ENCODE measurements around the gene ZNF780B. TPM values are rescaled to one million over a fixed set of nuclear protein-coding genes. Genes with fewer than 3 reads are reported as not detected.

ZNF780B gene
- total RNA-seq, 1 experiment from 2014 or later, result 31.9 TPM

DNA sequence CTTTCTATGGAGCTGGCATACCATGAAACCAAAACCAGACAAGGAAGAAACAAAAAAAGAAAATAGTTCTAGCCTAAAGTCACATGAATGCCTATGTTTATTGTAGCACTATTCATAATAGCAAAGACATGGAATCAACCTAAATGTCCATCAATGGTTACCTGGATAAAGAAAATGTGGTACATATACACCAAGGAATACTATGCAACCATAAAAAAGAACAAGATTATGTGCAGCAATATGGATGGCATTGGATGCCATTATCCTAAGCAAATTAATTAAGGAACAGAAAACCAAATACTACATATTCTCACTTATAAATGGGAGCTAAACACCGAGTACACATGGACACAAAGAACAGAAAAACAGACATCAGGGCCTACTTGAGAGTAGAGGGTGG is 24.3 kb upstream of the ZNF780B start:
- TF ChIP-seq, protein P1, sequence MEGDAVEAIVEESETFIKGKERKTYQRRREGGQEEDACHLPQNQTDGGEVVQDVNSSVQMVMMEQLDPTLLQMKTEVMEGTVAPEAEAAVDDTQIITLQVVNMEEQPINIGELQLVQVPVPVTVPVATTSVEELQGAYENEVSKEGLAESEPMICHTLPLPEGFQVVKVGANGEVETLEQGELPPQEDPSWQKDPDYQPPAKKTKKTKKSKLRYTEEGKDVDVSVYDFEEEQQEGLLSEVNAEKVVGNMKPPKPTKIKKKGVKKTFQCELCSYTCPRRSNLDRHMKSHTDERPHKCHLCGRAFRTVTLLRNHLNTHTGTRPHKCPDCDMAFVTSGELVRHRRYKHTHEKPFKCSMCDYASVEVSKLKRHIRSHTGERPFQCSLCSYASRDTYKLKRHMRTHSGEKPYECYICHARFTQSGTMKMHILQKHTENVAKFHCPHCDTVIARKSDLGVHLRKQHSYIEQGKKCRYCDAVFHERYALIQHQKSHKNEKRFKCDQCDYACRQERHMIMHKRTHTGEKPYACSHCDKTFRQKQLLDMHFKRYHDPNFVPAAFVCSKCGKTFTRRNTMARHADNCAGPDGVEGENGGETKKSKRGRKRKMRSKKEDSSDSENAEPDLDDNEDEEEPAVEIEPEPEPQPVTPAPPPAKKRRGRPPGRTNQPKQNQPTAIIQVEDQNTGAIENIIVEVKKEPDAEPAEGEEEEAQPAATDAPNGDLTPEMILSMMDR (conservative IDR thresholded peaks at IDR 0.05), result no peak
- H2BK20ac ChIP-seq (ENCODE audit: low read depth, low read length, poor library complexity, severe bottlenecking), result no peak overlapping the region
- H2BK15ac ChIP-seq (ENCODE audit: low read depth, low read length), result no peak overlapping the region

More for the DNA sequence above, 24.3 kb upstream of the ZNF780B start:
- Histone ChIP-seq H4K5ac (ENCODE audit: insufficient read length, low read depth, low read length) (no peak overlapping the region), H3K27me3 (ENCODE audit: insufficient read depth, low read length) (no peaks in the 10 kb centered on the region), H3T11ph (ENCODE audit: low read length) (no peak overlapping the region), H3K4me2 (ENCODE audit: insufficient read depth, insufficient read length, low read length) (no peak overlapping the region), H3K27ac (ENCODE audit: insufficient read length, low read depth, low read length) (no peak overlapping the region), H3K4me1 (ENCODE audit: insufficient read depth, low read length) (no peaks in the 10 kb centered on the region; the same call in 1 of the 2 replicates), H3K18ac (ENCODE audit: insufficient read length, low read depth, low read length) (no peak overlapping the region), H3K23ac (ENCODE audit: insufficient read length, low read depth, low read length) (no peak overlapping the region), H3K14ac (ENCODE audit: insufficient read depth, low read length) (no peak overlapping the region), H4K8ac (replicated peaks; ENCODE audit: insufficient read length, low read depth, low read length) (no peak overlapping the region), H3K9me3 (ENCODE audit: control insufficient read depth, low read depth, low read length) (peaks cover 7% of the 10 kb centered on the region), H3K79me1 (ENCODE audit: insufficient read depth, low read depth, low read length, poor library complexity, severe bottlenecking) (no peaks in the 10 kb centered on the region), H2BK120ac (ENCODE audit: low read depth, low read length, poor library complexity, severe bottlenecking) (no peak overlapping the region), H4K91ac (ENCODE audit: insufficient read length, low read depth, low read length) (no peak overlapping the region), H3K4ac (ENCODE audit: low read depth, low read length) (no peak overlapping the region), H4K20me1 (ENCODE audit: control insufficient read depth, insufficient read depth, insufficient read length) (no peaks in the 10 kb centered on the region), H3K79me2 (ENCODE audit: insufficient read depth, low read length) (no peaks in the 10 kb centered on the region), H2AFZ (ENCODE audit: low read length) (no peak overlapping the region), H3K23me2 (ENCODE audit: insufficient read length, low read depth, low read length, poor library complexity, severe bottlenecking) (no peaks in the 10 kb centered on the region), H2AK5ac (ENCODE audit: insufficient read length, low read length) (no peak overlapping the region), H2BK5ac (ENCODE audit: insufficient read length, low read length) (no peak overlapping the region), H2BK12ac (ENCODE audit: insufficient read length, low read depth, low read length) (no peak overlapping the region), H3K9ac (ENCODE audit: extremely low read depth, insufficient read length, low read length) (no peak overlapping the region), H3K56ac (ENCODE audit: insufficient read length, low read depth, low read length) (no peak overlapping the region)
- Mint-ChIP-seq H3K4me3 (no peak overlapping the region), H3K36me3 (ENCODE audit: insufficient read depth in 1 of 3, low read depth in 3 of 3) (peaks cover 79 to 94% (median 84%) of the 10 kb centered on the region in 3 experiments), H3K4me1 (peaks cover 0 to 6% of the 10 kb centered on the region in 2 experiments; a peak in 3 of 4 replicates), H3K9me3 (peaks cover 47 to 52% of the 10 kb centered on the region in 2 experiments), H3K27ac (no peak overlapping the region), H3K27me3 (ENCODE audit: low read depth) (no peaks in the 10 kb centered on the region)
- no CpG with 5 or more reads among the region's 1 CpG for WGBS (ENCODE audit: extremely low coverage, insufficient read length, low lambda C conversion rate)
- DNase-seq, result no peak
